GM12878 (cell line): ENCODE measurements around the gene ACO1. TPM values are rescaled to one million over a fixed set of nuclear protein-coding genes. Genes with fewer than 3 reads are reported as not detected.

Experiments used
- ASH2L ChIP-seq: fragments of 300-600, 200-600 bp; sonication (generic); IDR thresholded peaks from 2 replicates; pipeline ENCODE4 v1.6.1; 2017; ENCODE audit warnings: low read depth, mild to moderate bottlenecking, borderline replicate concordance
- EED ChIP-seq: sonication (generic); IDR thresholded peaks from 2 replicates; pipeline ENCODE4 v1.6.1; 2016; ENCODE audit warnings: antibody characterized with exemption, low read depth
- PAX8 ChIP-seq: fragments of 450-650 bp; IDR thresholded peaks from 2 replicates; pipeline ENCODE4 v1.6.1; 2017; ENCODE audit warnings: mild to moderate bottlenecking, moderate library complexity
- POLR2AphosphoS5 ChIP-seq: IDR thresholded peaks from 2 replicates; pipeline ENCODE4 v1.6.1; 2011; ENCODE audit warnings: mild to moderate bottlenecking, low read length, inconsistent platforms
- SRF ChIP-seq, 2 experiments: IDR thresholded peaks; 2 replicates each; pipeline ENCODE4 v1.6.1; 2011; ENCODE audit warnings: low read depth in 2 of 2, low read length in 2 of 2, mild to moderate bottlenecking in 1 of 2, moderate library complexity in 1 of 2
- polyA plus RNA-seq, 11 experiments: library from polyadenylated mRNA; depleted of rRNA in 4 of 11; unstranded in 6 of 11; stranded (reverse) in 5 of 11; fragments of >200 nt; fragmentation: Nextera tagmentation in 4 of 11; fragmentation: Illumina TruSeq in 1 of 11; extraction: Ambion mirVana in 4 of 11; extraction: Trizol in 1 of 11; gene quantifications; 1 replicate in 1 of 11; 2 replicates in 10 of 11; pipeline versions ENCODE4 v1.2.1 to v1.2.3, GENCODE V29; 2011 to 2016; ENCODE audit warnings: inconsistent platforms in 2 of 11, missing spikeins in 2 of 11, low read depth in 1 of 11
- total RNA-seq, 4 experiments: library from RNA; depleted of rRNA in 3 of 4; stranded (reverse); fragments of >200 nt in 3 of 4; fragmentation: Illumina TruSeq in 1 of 4; extraction: Trizol in 1 of 4; gene quantifications; 2 replicates each; pipeline versions ENCODE4 v1.2.1 to v1.2.3, GENCODE V29; 2013 to 2021
- TF ChIP-seq, protein P1 (sequence below): fragments of 450-650 bp; formaldehyde crosslinking; IDR thresholded peaks from 2 replicates; pipeline ENCODE4 v1.4.0; 2020; ENCODE audit warnings: mild to moderate bottlenecking, moderate library complexity
- TF ChIP-seq, protein P2 (sequence below): fragments of 450-650 bp; formaldehyde crosslinking; IDR thresholded peaks from 2 replicates; pipeline ENCODE4 v1.5.0; 2022; ENCODE audit warnings: mild to moderate bottlenecking, missing genetic modification characterization

Gene ACO1
- total and polyA plus RNA-seq, 10 of the 15 experiments (the other 5 are each of a cell fraction or from before 2014, with no cell fraction given): 0.21 to 6.5 (median 3.3) TPM

- TF ChIP-seq, protein P1, sequence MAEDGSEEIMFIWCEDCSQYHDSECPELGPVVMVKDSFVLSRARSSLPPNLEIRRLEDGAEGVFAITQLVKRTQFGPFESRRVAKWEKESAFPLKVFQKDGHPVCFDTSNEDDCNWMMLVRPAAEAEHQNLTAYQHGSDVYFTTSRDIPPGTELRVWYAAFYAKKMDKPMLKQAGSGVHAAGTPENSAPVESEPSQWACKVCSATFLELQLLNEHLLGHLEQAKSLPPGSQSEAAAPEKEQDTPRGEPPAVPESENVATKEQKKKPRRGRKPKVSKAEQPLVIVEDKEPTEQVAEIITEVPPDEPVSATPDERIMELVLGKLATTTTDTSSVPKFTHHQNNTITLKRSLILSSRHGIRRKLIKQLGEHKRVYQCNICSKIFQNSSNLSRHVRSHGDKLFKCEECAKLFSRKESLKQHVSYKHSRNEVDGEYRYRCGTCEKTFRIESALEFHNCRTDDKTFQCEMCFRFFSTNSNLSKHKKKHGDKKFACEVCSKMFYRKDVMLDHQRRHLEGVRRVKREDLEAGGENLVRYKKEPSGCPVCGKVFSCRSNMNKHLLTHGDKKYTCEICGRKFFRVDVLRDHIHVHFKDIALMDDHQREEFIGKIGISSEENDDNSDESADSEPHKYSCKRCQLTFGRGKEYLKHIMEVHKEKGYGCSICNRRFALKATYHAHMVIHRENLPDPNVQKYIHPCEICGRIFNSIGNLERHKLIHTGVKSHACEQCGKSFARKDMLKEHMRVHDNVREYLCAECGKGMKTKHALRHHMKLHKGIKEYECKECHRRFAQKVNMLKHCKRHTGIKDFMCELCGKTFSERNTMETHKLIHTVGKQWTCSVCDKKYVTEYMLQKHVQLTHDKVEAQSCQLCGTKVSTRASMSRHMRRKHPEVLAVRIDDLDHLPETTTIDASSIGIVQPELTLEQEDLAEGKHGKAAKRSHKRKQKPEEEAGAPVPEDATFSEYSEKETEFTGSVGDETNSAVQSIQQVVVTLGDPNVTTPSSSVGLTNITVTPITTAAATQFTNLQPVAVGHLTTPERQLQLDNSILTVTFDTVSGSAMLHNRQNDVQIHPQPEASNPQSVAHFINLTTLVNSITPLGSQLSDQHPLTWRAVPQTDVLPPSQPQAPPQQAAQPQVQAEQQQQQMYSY (CRISPR knock-in tag): no peak
- TF ChIP-seq POLR2AphosphoS5: no peak
- TF ChIP-seq ASH2L: no peak
- TF ChIP-seq SRF (IDR thresholded peaks at IDR 0.05; ENCODE audit: low read depth in 2 of 2, low read length in 2 of 2): no peak
- TF ChIP-seq, protein P2, sequence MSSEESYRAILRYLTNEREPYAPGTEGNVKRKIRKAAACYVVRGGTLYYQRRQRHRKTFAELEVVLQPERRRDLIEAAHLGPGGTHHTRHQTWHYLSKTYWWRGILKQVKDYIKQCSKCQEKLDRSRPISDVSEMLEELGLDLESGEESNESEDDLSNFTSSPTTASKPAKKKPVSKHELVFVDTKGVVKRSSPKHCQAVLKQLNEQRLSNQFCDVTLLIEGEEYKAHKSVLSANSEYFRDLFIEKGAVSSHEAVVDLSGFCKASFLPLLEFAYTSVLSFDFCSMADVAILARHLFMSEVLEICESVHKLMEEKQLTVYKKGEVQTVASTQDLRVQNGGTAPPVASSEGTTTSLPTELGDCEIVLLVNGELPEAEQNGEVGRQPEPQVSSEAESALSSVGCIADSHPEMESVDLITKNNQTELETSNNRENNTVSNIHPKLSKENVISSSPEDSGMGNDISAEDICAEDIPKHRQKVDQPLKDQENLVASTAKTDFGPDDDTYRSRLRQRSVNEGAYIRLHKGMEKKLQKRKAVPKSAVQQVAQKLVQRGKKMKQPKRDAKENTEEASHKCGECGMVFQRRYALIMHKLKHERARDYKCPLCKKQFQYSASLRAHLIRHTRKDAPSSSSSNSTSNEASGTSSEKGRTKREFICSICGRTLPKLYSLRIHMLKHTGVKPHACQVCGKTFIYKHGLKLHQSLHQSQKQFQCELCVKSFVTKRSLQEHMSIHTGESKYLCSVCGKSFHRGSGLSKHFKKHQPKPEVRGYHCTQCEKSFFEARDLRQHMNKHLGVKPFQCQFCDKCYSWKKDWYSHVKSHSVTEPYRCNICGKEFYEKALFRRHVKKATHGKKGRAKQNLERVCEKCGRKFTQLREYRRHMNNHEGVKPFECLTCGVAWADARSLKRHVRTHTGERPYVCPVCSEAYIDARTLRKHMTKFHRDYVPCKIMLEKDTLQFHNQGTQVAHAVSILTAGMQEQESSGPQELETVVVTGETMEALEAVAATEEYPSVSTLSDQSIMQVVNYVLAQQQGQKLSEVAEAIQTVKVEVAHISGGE (CRISPR knock-in tag): no peak
- TF ChIP-seq EED: no peak
- no peak for TF ChIP-seq PAX8
Observed at GRCh38 chr9:32382565-32383320, 1.7 kb upstream of the ACO1 start (continued).
